Measurements from ENCODE around the gene KIAA1671. TPM values are rescaled to one million over a fixed set of nuclear protein-coding genes. Genes with fewer than 3 reads are reported as not detected.

The KIAA1671 gene
- total and polyA plus RNA-seq, 9 of the 15 experiments (the other 6 are each of a cell fraction or from before 2014, with no cell fraction given), result under 0.01 to 0.11 (median 0.02) TPM; not detected in 5

DNA sequence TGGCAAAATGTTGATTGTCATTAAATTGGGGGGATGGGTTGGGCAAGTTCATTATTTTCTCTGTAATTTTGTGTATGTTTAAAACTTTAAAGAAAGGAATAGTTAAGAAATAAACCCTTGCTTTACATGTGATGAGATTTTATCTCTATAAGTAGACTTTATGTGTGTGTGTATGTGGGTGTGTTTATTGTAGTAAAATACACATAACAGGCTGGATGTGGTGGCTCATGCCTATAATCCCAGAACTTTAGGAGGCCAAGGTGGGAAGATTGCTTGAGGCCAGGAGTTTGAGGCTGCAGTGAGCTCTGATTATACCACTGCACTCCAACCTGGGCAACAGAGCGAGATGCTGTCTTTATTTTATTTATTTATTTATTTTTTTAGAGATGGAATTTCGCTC is 83.2 kb downstream of the KIAA1671 start:
- ATAC-seq (no peak), FAIRE-seq (no peak), DNase-seq (ENCODE audit: extremely low read depth in 1 of 4, low spot score in 3 of 4) (no peak)
- H3K9me3 ChIP-seq (replicated peaks; ENCODE audit: control insufficient read depth, insufficient read depth, low read depth, low read length), result no peaks in the 10 kb centered on the region
- H3K36me3 ChIP-seq (ENCODE audit: control insufficient read depth, insufficient read depth, low read length), result no peaks in the 10 kb centered on the region
- no peak overlapping the region for H2AFZ ChIP-seq (ENCODE audit: low read depth, low read length)
- WGBS (ENCODE audit: insufficient coverage, low coverage, missing lambda C conversion rate), result 8% methylated on average over 2 of the region's 2 CpGs
- H3K79me2 ChIP-seq (ENCODE audit: control insufficient read depth, insufficient read depth, low read length), result no peaks in the 10 kb centered on the region
- H3K9ac ChIP-seq (ENCODE audit: insufficient read depth in 1 of 2, low read depth in 2 of 2, low read length in 2 of 2), result no peak overlapping the region
- intact Hi-C loops (cut with micrococcal nuclease), result no loop called here
- no peaks in the 10 kb centered on the region; a peak in 1 of 5 replicates for H3K4me1 ChIP-seq (replicated peaks in 1 of 2; ENCODE audit: control insufficient read depth in 2 of 2, insufficient read depth in 2 of 2, low read length in 2 of 2)
- no peaks in the 10 kb centered on the region for H4K20me1 ChIP-seq (replicated peaks; ENCODE audit: control insufficient read depth, insufficient read depth, low read length)
- H3K27me3 ChIP-seq (ENCODE audit: control insufficient read depth in 2 of 2, insufficient read depth in 2 of 2, low read length in 2 of 2), result peaks cover 2 to 32% of the 10 kb centered on the region in 2 experiments; a peak in 3 of 5 replicates
- no TSS peak for BruUV-seq (replicated peaks)
- H3K4me3 ChIP-seq, result no peak overlapping the region
- in situ Hi-C loops (cut with MboI), result loop anchor here (25.0 kb wide), 1 partner anchor 373 kb away; no protein-coding TSS in a partner anchor
- H3K9me1 ChIP-seq (ENCODE audit: control insufficient read depth, insufficient read depth, low read length), result no peaks in the 10 kb centered on the region
- POLR2A ChIA-PET, result no interaction called here
- no peak overlapping the region for H3K27ac ChIP-seq (ENCODE audit: extremely low read depth, low read depth, low read length)
- CTCF ChIA-PET (ENCODE audit: low intra/inter-chr PET ratio), result no interaction called here
- TF ChIP-seq FOS (IDR thresholded peaks at IDR 0.05; ENCODE audit: extremely low read depth, insufficient read length) (no peak), NR3C1 (CRISPR knock-in tag; IDR thresholded peaks at IDR 0.05) (no peak), PCBP1 (IDR thresholded peaks at IDR 0.05; ENCODE audit: low read depth, low read length, poor library complexity, severe bottlenecking) (no peak)
- TF ChIP-seq, protein P1, sequence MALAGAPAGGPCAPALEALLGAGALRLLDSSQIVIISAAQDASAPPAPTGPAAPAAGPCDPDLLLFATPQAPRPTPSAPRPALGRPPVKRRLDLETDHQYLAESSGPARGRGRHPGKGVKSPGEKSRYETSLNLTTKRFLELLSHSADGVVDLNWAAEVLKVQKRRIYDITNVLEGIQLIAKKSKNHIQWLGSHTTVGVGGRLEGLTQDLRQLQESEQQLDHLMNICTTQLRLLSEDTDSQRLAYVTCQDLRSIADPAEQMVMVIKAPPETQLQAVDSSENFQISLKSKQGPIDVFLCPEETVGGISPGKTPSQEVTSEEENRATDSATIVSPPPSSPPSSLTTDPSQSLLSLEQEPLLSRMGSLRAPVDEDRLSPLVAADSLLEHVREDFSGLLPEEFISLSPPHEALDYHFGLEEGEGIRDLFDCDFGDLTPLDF (CRISPR knock-in tag; IDR thresholded peaks at IDR 0.05), result no peak
- no peak overlapping the region for H3K4me2 ChIP-seq (ENCODE audit: insufficient read depth, low read length)

DNA sequence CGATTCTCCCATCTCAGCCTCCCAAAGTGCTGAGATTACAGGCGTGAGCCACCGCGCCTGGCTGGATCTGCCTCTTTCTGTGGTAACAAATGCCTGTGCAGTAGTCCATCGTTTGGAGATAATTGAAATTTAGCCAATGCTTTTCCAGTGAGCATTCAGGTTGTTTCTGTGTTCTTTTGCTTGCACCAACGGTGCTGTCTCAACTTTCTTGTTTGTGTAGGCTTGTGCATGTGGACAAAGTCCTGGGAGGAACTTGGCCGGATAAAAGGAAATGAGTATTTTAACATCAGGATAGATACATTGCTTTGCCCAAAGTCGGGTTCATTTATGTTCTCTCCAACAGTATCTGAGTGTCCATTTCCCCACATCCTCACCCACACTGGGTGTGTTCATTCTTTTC is 85.7 kb downstream of the KIAA1671 start:
- Histone ChIP-seq H3K79me2 (ENCODE audit: control insufficient read depth, insufficient read depth, low read length) (no peaks in the 10 kb centered on the region), H4K20me1 (replicated peaks; ENCODE audit: control insufficient read depth, insufficient read depth, low read length) (no peaks in the 10 kb centered on the region), H2AFZ (ENCODE audit: low read depth, low read length) (no peak overlapping the region), H3K9me1 (ENCODE audit: control insufficient read depth, insufficient read depth, low read length) (no peaks in the 10 kb centered on the region), H3K9ac (ENCODE audit: insufficient read depth in 1 of 2, low read depth in 2 of 2, low read length in 2 of 2) (no peak overlapping the region), H3K4me2 (ENCODE audit: insufficient read depth, low read length) (no peak overlapping the region), H3K9me3 (replicated peaks; ENCODE audit: control insufficient read depth, insufficient read depth, low read depth, low read length) (no peaks in the 10 kb centered on the region), H3K36me3 (ENCODE audit: control insufficient read depth, insufficient read depth, low read length) (no peaks in the 10 kb centered on the region), H3K4me1 (replicated peaks in 1 of 2; ENCODE audit: control insufficient read depth in 2 of 2, insufficient read depth in 2 of 2, low read length in 2 of 2) (no peaks in the 10 kb centered on the region; a peak in 1 of 5 replicates), H3K4me3 (no peak overlapping the region), H3K27ac (ENCODE audit: extremely low read depth, low read depth, low read length) (no peak overlapping the region), H3K27me3 (ENCODE audit: control insufficient read depth in 2 of 2, insufficient read depth in 2 of 2, low read length in 2 of 2) (peaks cover 2 to 32% of the 10 kb centered on the region in 2 experiments; a peak in 3 of 5 replicates)
- no peak for TF ChIP-seq SREBF1 (IDR thresholded peaks at IDR 0.05; ENCODE audit: borderline replicate concordance, low read depth, low read length)
- peak; percentile 56 for TF ChIP-seq RBM25 (IDR thresholded peaks at IDR 0.05; ENCODE audit: low read depth, low read length, severe bottlenecking)
- in situ Hi-C loops (cut with MboI) (loop anchor here (25.0 kb wide), 1 partner anchor 376 kb away; no protein-coding TSS in a partner anchor), intact Hi-C loops (cut with micrococcal nuclease) (no loop called here)
- POLR2A ChIA-PET, result no interaction called here
- no TSS peak for BruUV-seq (replicated peaks)
- FAIRE-seq (no peak), ATAC-seq (no peak), DNase-seq (ENCODE audit: extremely low read depth in 1 of 4, low spot score in 3 of 4) (no peak)
- WGBS (ENCODE audit: insufficient coverage, low coverage, missing lambda C conversion rate), result 16% methylated on average over 8 of the region's 8 CpGs
- CTCF ChIA-PET (ENCODE audit: low intra/inter-chr PET ratio), result no interaction called here
